ENCODE measurements around the gene COL23A1. TPM values are rescaled to one million over a fixed set of nuclear protein-coding genes. Genes with fewer than 3 reads are reported as not detected.

The COL23A1 gene
- total RNA-seq, 2 donors from 2014 or later, result 0.14 to 0.20 TPM

DNA sequence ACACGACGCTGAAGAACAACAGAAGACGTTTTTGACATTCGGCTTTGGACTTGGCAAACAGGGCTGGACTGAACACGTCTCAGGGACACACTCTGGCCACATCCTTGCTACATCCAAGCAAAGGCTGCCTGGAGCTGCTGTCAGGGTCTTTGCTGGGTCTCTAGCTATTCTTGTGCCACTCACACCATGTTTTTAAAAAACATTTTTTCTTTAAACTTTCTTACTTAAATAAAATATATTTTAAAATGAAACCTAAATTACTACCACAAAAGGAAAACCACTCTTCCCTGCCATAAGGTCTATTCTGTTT lies 229.3 kb downstream of the COL23A1 start:
- DNase-seq (ENCODE audit: low spot score in 2 of 2), result no peak
- ATAC-seq, result no peak
- H3K9me3 Mint-ChIP-seq, result peaks cover 8 to 9% of the 10 kb centered on the region in 2 donors
- H3K27ac Mint-ChIP-seq, result no peak overlapping the region
- H3K36me3 Mint-ChIP-seq, result no peaks in the 10 kb centered on the region

DNA sequence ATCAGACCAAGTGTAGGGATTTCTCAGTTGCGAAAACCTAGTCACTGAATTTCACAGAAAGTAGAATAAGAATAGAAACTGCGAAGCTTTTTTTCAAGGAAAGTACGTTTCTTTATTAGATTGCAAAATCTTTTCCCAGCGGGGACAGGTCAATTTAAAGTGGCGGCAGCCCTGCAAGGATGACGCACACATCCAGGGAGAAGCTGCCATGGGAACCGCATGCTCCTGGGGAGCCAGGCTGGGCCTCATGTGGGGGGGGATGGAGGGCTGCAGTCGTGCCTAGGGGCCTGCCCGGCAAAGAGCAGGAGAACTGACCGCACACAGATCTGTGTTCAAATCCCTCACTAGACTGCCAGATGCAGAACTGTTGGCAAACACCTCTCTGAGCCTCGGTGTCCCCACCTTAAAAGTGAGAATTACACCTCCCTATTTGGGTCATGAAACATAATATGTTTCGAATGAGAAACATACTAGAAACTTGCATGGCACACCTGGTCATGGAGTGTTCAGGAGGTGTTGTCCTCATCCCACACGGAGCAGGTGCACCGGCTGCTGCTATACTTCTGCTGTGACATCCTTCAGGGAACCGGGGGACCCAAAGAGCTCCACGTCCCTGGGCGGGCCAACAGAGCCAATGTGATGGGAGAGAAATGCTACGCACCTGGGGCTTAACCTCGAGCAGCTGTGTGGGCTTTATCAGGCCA lies 229.8 kb downstream of the COL23A1 start:
- H3K9me3 Mint-ChIP-seq, result peaks cover 8 to 9% of the 10 kb centered on the region in 2 donors
- DNase-seq (ENCODE audit: low spot score in 2 of 2), result no peak
- H3K36me3 Mint-ChIP-seq, result no peaks in the 10 kb centered on the region
- no peak for ATAC-seq
- H3K27ac Mint-ChIP-seq, result no peak overlapping the region

GRCh38 chr5:178359738-178360137 lies 230.5 kb downstream of the COL23A1 start:
- DNase-seq (ENCODE audit: low spot score in 2 of 2) (no peak), ATAC-seq (no peak)
- peaks cover 8 to 9% of the 10 kb centered on the region in 2 donors for H3K9me3 Mint-ChIP-seq
- no peaks in the 10 kb centered on the region for H3K36me3 Mint-ChIP-seq
- no peak overlapping the region for H3K27ac Mint-ChIP-seq

GRCh38 chr5:178357678-178358077 lies 232.5 kb downstream of the COL23A1 start:
- DNase-seq (ENCODE audit: low spot score in 2 of 2), result no peak
- H3K36me3 Mint-ChIP-seq, result no peaks in the 10 kb centered on the region
- no peak for ATAC-seq
- no peak overlapping the region for H3K27ac Mint-ChIP-seq
- H3K9me3 Mint-ChIP-seq, result peaks cover 8 to 9% of the 10 kb centered on the region in 2 donors

GRCh38 chr5:178357121-178357521 lies 233.1 kb downstream of the COL23A1 start:
- no peaks in the 10 kb centered on the region for H3K36me3 Mint-ChIP-seq
- no peak for ATAC-seq
- no peak overlapping the region for H3K27ac Mint-ChIP-seq
- H3K9me3 Mint-ChIP-seq, result peaks cover 8 to 9% of the 10 kb centered on the region in 2 donors
- no peak for DNase-seq (ENCODE audit: low spot score in 2 of 2)

GRCh38 chr5:178356431-178356872 lies 233.7 kb downstream of the COL23A1 start:
- Mint-ChIP-seq H3K27ac (no peak overlapping the region), H3K9me3 (peaks cover 8 to 9% of the 10 kb centered on the region in 2 donors), H3K36me3 (no peaks in the 10 kb centered on the region)
- ATAC-seq (no peak), DNase-seq (ENCODE audit: low spot score in 2 of 2) (no peak)

DNA sequence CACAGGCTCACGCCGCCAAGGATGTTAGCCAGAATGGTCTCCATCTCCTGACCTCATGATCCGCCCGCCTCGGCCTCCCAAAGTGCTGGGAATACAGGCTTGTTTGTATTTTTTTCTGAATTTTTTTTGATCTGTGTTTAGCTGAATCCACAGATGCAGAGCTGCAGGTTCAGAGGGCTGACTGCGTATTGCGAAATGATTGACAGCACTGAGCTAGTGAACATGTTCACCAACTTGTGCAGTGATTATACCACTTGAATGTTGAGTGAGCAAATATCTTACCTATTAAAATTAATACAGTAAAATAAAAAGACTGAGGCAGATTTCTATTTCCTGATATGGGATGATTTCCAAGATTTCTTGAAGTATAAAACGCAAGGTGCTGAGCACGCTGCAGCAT lies 234.5 kb downstream of the COL23A1 start:
- Mint-ChIP-seq H3K36me3 (no peaks in the 10 kb centered on the region), H3K27ac (no peak overlapping the region), H3K9me3 (peaks cover 8 to 9% of the 10 kb centered on the region in 2 donors)
- no peak for DNase-seq (ENCODE audit: low spot score in 2 of 2)
- no peak for ATAC-seq

DNA sequence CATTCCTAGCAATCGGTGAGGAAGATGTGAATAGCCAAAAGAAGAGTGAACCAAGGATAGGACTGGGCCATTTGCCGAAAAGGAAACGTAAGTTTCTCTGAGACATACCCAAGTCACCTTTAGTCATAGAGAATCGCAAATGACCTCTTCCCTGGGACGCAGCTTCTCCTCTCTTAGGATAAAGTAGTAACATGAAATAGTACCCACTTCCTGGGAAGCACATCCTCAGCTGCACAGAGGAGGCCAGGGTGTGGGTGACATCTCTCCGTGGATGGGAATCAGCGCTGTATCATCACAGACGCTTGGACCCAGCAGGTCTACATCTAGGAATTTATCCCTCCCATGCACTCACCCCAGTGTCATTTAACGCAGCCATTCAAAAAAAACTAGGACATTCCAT lies 236.7 kb downstream of the COL23A1 start:
- DNase-seq (ENCODE audit: low spot score in 2 of 2) (no peak), ATAC-seq (no peak)
- no peak overlapping the region for H3K27ac Mint-ChIP-seq
- H3K9me3 Mint-ChIP-seq, result peaks cover 8% of the 10 kb centered on the region in 2 donors
- no peaks in the 10 kb centered on the region for H3K36me3 Mint-ChIP-seq

DNA sequence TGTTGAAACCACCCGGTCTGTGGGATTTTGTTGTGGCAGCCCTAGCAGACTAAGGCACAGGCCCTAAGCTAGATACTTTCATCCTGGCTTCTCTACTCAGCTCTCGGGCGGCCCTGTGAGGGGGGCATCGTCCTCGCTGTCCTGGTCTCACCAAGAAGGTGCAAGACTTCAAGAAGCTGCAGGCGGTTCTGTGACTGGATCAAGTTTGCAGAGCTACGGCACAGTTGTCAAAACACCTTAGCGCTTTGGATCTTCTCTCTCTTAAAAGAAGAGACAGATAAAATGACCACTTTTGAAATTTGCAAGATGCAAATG lies 238.2 kb downstream of the COL23A1 start:
- Mint-ChIP-seq H3K36me3 (no peaks in the 10 kb centered on the region), H3K27ac (no peak overlapping the region), H3K9me3 (no peaks in the 10 kb centered on the region)
- DNase-seq (ENCODE audit: low spot score in 2 of 2), result no peak
- ATAC-seq, result no peak

DNA sequence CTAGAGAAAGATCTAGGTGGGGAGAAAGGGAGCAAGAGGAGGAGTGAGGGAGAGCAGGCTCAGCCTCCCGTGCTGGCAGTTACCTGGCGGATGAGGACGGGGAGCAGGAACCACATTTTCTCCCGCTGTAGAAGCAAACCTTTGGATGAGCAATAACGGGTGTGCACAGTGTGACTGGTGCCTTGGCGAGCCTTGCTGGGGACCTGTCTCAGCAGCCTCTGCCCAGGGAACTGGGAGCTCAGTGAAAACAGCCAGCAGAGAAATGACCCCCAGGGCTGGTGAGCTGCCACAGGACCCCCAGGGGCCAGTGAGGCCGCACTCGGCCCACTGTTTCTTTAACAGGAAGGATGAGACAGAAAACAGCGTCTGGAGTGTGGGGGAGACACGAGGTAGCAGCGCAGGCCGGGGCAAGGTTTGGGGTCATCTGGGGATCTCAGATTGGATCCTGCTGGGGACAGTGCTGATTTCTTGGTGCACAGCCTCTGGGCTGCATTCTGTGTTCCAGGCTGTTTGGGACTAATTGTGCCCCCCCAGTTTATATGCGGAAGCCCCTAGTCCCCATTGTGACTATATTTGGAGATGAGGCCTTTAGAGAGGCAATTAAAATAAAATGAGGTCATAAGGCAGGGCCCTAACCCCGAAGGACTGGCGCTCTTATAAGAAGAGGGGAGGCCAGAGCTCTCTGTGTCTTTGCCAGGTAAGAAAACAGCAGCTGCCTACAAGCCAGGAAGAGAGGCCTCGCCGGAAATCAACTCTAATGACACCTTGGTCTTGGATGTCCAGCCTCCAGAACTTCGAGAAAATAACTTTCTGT lies 238.8 kb downstream of the COL23A1 start:
- Mint-ChIP-seq H3K27ac (no peak overlapping the region), H3K9me3 (no peaks in the 10 kb centered on the region), H3K36me3 (no peaks in the 10 kb centered on the region)
- DNase-seq (ENCODE audit: low spot score in 2 of 2) (no peak), ATAC-seq (no peak)

DNA sequence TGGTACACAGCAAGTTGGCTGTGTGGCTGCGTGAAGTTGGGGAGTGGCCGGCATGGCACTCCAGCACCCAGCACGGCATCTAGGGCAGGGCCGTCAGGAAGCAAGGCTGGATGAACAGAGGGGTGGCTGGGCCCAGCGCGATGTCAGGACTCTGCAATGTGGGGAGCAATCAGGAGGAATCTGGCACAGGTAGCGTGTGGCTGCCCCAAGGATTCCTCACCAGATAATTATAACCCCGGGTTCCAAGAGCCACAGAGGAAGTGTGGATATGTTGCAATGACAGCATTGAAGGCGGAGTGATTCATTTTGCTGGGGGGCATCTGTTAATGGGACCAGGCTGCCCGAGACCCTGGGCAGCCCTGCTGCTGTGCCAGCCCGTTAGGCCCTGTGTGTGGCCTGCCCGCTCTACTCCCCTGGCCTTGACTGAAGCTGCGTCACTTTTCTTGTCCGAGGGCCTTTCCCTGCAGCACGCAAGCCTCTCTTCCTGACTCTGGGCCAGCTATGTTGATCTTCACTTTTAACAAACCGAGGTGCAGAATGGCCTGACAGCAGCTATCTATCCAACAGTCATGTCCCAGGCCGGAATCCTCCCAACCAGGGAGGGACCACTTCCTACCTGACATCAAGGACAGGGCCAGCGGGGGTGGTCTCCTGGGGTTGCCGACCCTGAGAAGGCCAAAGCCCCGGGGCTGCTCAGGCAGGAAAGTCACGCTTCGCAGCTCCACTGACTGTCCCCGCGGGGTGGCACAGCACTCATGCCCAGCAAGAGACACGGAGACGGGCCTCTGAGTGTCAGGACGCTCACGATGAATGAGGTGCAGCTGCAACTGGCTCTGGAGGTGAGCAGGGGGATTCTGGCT lies 239.6 kb downstream of the COL23A1 start:
- DNase-seq (ENCODE audit: low spot score in 2 of 2) (no peak), ATAC-seq (no peak)
- Mint-ChIP-seq H3K9me3 (no peaks in the 10 kb centered on the region), H3K27ac (no peak overlapping the region), H3K36me3 (no peaks in the 10 kb centered on the region)

- Mint-ChIP-seq H3K36me3 (no peaks in the 10 kb centered on the region), H3K27ac (no peak overlapping the region), H3K9me3 (no peaks in the 10 kb centered on the region)
- ATAC-seq, result no peak
- DNase-seq (ENCODE audit: low spot score in 2 of 2), result no peak
Measured at GRCh38 chr5:178349625-178350353, 240.4 kb downstream of the COL23A1 start.

DNA sequence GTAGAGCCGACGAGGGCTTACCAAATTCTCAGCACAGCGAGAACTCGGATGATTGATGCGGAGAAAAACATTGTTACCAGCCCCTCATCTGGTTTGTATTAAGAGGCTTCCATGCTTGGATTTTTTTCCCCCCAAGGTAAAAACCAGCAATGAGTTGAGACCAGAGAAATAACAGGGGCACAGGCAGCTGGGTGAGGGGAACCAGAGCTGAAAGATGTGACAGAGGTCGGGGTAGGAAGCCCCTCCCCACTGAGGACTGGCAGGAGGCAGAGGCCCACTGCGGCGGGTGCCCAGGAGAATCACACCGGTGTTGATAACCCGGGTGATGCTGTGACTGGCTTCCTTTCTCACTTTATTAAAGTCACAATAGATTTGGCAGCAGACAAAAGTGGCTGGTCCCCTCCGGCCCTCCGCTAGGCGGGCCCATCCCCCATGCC lies 241.1 kb downstream of the COL23A1 start:
- Mint-ChIP-seq H3K9me3 (no peaks in the 10 kb centered on the region), H3K27ac (no peak overlapping the region), H3K36me3 (no peaks in the 10 kb centered on the region)
- no peak for ATAC-seq
- DNase-seq (ENCODE audit: low spot score in 2 of 2), result no peak

DNA sequence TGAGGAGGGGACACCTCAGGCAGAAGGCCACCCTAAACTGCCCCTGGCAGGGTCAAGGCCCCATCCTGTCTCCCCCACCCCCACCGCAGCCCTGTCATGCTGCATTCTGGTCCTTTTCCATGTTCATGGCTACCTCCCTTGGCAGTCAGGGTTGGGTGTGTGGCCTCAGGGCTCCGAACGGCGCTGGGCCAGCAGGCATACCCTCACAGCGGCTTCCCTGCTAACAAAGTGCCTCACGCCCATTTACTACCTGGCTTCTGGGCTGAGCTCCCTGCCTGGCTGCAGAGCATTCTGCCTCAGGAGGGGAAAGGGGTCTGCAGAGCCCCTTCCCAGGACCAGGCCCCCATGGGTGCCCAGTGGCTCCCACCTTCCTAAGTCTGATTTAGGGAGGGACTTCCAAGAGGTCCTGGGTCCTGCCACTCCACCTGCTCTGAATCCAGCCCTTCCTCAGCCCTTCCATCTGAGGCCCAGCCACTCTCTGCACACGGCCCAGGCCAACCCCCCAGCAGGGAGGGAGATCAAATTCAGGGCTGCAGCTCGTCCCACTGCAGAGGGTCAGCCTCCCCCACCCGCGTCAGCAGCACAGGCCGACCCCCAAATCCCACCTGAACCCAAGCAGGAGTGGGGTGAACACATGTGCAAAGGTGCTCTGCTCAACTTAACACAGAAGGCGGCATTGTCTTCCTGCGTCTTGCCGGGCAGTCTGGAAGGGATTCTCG lies 241.7 kb downstream of the COL23A1 start:
- DNase-seq (ENCODE audit: low spot score in 2 of 2) (no peak), ATAC-seq (no peak)
- no peaks in the 10 kb centered on the region for H3K36me3 Mint-ChIP-seq
- H3K27ac Mint-ChIP-seq, result no peak overlapping the region
- no peaks in the 10 kb centered on the region for H3K9me3 Mint-ChIP-seq

DNA sequence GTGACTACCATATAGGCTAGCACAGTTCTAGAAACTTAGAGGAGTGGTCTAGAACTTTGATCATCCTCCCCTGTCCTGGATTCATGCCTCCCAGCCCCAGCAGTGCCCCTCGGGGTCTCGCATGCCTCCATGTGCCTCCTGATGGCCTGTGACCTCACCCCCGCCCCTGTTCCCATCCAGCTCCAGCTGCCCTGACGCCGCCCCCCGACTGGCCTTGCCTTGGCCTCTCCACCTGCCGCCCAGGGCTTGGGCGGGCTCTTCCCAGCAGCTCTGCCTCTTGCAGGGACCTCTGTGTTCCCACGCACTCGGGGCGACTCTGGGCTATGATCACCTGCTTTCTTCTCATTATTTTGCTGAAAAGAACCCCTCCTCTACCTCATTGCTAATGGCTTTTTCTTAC lies 242.2 kb downstream of the COL23A1 start:
- Mint-ChIP-seq H3K36me3 (no peaks in the 10 kb centered on the region), H3K9me3 (no peaks in the 10 kb centered on the region), H3K27ac (no peak overlapping the region)
- no peak for DNase-seq (ENCODE audit: low spot score in 2 of 2)
- ATAC-seq, result no peak

Measured in activated naive CD4-positive, alpha-beta T cell treated with anti-CD3 and anti-CD28 coated beads, Interleukin-2, amount 50 U/mL, for 72 hours (primary cell).